ENCODE results near the gene ZNF354C. TPM values are rescaled to one million over a fixed set of nuclear protein-coding genes. Genes with fewer than 3 reads are reported as not detected.

Gene ZNF354C
- total and polyA plus RNA-seq, 9 of the 15 experiments (the other 6 are each of a cell fraction or from before 2014, with no cell fraction given), result 0.01 to 0.08 (median 0.03) TPM; not detected in 1

- TF ChIP-seq CHD7 (IDR thresholded peaks at IDR 0.05; ENCODE audit: low read depth, low read length), result no peak
Measured at GRCh38 chr5:179125789-179126505, 65.8 kb downstream of the ZNF354C start (continued).
